IPS DF 19.7 (cell line): Measurements from ENCODE around the gene NABP1.

Experiments
- DNase-seq: peaks from one replicate; pipeline ENCODE4 v3.0.0-alpha.2; 2013; ENCODE audit warnings: low read depth, low spot score

NABP1 gene

GRCh38 chr2:191649519-191649918, 28.4 kb upstream of the NABP1 start:
- no peak for DNase-seq

DNA sequence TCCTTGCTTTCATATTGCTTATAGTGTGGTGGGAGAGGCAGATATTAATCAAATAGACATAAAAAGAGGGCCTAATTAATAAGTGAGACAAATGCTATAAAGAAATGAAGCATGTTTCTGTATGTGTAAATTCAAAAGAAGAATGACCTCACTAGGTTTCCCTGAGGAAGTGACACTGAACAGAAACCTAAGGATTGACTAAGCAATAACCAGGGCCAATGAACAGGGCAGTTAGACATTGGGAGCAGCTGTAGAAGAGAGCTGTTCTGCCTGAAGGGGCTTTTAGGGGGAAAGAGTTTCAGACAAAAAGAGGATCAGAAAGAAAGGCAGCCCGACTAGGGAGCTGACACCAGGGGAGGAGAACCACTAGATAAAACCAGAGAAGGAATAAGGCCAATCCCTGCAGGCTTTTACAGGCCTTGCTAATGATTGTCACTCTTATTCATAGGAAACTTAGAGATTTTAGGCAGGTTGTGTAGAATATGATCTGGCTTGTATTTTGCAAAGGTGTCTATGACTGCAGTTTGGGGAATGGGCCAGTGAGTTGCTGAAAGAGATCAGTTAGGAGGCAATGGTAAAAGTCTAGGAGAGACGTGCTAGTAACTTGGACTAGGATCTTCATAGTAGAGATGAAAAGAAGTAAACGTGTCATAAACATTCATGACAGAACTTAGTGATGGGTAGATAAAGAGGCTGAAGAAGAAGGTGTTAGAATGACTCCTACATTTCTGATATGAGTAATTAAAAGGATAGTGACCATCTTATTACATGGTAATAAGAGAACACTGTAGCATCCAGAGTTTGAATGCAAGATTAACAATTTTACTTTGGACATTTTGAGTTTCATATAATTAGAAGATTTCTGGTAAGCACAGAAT, 26.8 kb upstream of the NABP1 start:
- DNase-seq = no peak

DNA sequence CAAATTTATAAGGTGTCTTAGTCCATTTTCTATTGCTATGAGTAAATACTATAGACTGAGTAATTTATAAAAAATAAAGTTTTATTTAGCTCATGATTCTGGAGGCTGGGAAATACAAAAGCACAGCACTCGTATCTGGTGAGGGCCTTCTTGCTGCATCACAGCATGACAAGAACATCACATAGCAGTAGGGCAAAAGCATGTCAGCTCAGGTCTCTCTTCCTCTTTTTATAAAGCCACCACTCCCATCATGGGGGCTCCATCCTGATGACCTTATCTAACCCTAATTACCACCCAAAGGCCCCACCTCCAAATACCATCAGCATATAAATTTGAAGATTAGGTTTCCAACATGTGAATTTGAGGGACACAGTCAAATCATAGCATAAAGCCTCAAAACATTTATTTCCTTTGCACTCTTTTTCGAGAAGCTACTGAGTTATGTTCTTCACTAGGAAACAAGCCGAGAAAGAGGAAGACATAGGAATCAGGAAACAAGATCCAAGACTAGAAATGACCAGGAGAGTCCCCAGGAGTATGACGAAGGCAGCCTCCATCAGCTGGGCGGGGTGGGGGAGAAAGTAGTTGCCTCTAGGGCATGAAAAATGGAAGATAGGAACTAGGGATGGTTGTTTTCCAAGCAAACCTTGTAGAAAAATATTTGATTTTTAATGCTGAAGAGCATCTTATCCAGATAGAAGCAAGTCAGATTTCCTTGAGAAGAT, 24.1 kb upstream of the NABP1 start:
- no peak for DNase-seq

GRCh38 chr2:191656391-191656790, 21.5 kb upstream of the NABP1 start:
- DNase-seq = no peak

- no peak for DNase-seq
Observed at GRCh38 chr2:191656792-191657191, 21.1 kb upstream of the NABP1 start.

- DNase-seq = no peak
Observed at GRCh38 chr2:191657977-191658376, 20.0 kb upstream of the NABP1 start.

GRCh38 chr2:191659198-191659597, 18.7 kb upstream of the NABP1 start:
- no peak for DNase-seq

GRCh38 chr2:191660575-191660974, 17.4 kb upstream of the NABP1 start:
- DNase-seq = no peak

GRCh38 chr2:191661097-191661924, 16.6 kb upstream of the NABP1 start:
- DNase-seq = no peak

DNA sequence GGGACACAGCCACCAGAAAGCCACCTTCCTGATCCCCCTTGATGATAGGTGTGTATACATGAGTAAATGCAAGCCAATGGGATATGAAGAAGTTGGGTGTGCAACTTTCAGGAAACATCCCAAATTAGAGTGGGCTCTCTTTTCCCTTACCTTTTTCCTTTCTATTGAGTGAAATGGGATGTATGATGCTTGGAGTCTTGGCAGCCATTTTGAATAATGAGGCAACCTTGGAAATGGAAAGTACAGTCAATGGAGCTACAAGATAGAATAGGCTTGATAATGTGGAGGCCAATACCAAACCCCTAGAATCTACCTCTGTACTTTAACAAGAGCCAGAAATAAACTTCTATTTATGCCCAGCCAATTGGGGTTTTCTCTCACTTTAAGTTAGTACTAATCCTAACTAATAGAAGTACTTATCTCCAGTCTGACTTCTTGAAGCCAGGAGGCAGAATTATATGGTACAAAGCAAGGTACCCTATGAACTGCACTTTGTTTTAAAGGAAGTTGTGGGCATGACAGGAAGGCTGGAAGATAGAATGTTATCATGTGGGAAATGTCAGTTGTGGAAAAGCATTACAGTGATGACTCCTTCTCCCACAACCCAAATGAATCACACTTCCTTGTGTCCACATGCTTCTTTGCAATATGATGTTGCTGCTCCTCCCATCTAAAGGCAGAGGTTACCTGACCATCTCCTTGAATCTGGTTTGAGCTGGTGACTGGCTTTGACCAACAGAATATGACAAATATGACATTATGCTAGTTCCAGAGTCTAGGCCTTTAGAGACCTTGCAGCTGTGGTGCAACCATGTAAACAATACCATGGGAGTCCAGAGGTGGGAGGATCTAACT, 12.9 kb upstream of the NABP1 start:
- no peak for DNase-seq

GRCh38 chr2:191666226-191666625, 11.7 kb upstream of the NABP1 start:
- DNase-seq = no peak

DNA sequence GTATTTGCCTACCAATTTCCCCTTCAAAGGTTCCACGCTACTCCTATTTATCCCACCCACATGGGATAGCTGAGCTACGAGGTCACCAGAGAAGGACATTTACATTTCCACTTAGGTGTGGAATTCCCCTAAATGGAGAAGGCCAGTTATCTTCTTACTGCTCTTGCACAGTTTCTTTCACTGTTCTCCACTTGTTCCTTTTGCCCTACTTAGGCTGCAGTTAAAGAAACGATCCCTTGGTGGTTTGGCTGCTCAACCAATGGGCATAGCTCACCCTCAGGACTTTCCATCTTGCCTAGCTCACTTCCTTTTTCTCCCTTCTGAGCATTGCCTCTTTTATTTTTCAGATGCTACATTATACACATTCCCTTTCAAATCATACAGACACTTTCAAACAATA, 11.2 kb upstream of the NABP1 start:
- no peak for DNase-seq

DNA sequence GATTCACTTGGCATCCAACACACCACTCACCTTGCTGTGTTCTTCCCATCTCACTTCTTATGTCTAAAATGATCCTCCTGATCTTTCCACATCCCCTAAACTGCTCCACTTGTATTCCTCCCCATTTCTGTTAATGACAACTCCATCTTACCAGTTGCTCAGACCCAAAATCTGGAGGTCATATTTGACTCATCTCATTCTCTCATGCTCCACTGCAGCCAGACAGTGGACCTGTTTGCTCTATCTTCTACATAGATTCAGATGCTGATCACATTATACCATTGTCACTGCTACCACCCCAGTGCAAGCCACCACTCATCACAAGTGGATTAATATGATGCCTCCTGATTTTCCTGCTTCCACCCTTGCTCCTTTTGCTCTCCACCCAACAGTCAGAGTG, 7.9 kb upstream of the NABP1 start:
- DNase-seq = no peak

DNA sequence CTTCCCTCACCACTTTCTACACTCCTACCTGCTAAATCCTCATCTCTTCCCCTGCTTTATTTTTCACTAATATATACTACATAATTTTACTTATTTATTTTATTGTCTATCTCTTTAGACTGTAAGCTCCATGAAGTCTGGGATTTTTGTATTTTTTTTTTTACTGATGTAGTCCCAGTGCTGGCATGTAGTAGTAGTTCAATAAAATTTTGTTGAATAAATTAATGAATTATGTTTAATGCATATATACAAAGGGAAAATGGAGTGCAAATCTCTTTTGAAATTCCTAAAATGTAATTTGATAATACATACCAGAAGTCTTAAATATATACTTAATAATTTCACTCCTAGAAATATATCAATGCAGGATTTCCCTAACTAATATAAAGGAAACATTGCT, 7.1 kb upstream of the NABP1 start:
- DNase-seq = no peak

DNA sequence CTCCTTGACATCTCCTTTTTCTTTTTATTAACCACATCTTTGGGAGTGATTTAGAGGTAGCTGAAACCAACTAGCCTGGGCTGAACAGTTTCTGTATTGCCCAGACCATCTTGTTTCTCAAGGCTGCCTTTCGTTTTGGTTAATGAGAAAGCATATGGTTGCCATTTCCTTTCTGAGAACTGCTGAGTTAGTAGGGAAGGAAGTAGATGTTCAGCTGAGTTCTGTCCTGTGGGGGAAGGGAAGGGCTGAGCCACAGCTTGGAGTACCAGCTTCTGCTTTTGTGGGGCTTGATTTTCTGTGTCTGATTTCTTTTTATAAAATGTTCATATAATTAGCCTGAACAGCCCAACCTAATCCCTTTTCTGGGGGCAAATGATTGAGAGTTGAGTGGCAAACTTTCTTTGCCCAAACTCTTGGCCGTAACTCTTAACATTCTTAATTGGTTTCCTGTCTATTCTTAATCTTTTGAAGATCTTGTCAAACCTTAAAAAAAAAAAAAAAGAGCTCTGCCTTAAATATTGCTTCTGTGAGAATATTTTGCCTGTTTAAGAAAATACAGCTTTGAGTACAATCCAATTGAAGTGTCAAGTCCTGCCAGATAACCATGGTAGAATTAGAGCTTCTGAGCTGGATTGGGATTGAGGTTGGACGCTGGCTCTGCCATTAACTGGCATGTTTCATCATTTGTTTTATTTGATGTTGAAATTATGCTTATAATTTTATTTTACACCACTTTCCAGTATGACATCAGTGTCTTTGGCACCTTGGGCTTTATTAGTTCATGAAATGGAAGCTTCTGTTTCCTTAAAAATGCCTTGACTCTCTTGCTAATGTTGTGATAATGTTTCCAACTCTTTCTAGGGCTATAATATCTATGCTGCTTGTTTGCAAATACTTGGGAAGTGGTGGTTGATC, 1.9 kb upstream of the NABP1 start:
- DNase-seq = no peak

DNA sequence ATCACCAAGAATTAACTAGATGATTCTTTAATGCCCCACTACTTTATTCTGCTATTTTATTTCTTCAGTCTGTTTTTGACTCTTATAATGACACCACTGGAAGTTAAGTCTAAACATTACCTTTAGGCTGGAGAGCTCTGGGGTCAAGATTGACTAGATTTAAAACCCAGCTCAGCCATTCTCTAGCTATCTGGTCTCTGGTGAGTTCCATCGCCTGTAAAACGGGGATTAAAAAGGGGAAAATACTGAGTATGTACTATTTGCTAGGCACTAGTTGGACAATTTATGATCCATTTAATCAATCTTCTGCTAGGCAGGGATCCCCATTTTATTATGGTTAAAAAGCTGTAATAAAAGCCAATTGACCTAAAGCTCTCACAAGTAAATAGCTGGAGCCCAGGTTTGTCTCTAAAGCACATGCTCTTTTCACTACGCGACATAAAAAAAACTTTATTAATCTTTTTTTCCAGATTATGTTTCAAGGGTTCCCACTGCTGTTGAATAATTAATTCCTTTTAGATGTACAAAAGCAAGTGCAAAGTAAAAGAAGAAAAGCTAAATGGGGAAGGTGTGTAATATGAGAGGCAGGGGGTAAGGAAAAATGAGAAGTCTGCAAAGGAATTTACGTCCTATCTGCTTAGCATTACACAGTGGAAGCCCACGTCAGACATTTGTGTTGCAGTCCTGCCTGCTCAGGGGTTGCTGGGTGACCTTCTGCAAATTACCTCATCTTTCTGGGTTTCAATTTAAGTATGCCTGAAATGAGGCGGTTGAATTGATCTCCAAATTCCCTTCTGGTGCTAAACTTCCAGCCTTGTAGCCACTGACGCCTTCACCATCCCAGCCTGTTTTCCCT, 918 bp upstream of the NABP1 start:
- no peak for DNase-seq

DNA sequence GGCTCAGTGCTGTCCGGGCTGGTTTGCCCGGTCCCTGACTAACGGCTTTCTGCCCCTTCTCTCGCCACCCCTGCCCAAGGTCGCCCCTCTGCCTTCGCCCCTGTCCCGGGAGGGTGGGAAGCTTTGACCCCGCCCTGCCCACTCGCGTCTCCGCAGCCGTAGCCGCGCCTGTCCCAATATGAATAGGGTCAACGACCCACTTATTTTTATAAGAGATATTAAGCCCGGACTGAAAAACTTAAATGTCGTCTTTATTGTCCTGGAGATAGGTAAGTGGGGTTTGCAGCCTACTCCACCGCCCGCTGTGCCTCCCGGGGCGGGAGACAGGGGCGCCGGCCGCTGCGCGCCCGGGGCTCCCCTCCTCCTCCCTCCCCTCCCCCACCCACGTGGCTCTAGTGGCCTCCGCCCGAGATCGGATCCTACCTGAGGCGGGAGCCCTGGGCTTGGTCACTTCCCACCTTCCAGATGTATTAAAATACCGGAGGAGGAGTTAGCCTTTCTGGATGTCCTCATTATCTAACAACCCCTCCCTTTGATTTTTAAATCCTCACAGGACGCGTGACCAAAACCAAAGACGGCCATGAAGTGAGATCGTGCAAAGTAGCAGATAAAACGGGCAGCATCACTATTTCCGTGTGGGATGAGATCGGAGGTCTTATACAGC, 633 bp downstream of the NABP1 start:
- DNase-seq = no peak

DNA sequence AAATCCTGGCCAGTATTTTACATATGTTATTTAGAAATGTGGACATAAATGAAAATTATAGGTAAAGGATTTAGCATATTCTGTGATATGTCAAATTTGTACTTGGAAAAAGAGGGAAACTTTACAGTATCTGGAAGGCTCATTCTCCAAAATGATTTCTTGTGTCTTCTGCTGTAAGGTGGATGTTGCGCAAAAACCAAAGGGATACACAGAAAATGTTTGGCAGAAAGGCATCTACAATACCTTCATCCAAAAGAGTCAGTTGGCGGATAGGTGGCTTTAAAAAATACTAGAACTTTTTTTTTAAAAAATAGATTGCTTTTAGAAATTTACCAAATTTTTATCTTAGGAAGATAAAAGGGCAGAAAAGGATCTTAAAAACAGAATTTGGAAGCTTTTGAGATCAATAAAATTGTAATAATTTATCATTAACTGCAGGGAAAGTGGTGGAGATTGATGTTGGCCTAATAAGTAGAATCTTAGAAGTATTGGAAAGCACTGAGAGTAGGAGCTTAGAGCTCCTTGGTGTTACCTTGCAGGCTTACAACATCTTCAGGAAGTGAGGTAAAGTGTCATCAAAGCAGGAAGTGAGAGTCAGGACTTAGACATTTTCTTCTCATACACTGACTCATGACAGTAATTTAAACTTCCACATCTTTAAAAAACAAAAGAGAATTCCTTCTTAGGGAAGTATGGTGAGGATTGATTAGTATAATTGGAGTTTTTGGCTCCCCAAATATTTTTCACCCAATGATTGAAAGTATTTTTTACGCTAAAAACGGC, 2.1 kb downstream of the NABP1 start:
- DNase-seq = no peak
